ENCODE data around the gene ARMH3.

The ARMH3 gene

DNA sequence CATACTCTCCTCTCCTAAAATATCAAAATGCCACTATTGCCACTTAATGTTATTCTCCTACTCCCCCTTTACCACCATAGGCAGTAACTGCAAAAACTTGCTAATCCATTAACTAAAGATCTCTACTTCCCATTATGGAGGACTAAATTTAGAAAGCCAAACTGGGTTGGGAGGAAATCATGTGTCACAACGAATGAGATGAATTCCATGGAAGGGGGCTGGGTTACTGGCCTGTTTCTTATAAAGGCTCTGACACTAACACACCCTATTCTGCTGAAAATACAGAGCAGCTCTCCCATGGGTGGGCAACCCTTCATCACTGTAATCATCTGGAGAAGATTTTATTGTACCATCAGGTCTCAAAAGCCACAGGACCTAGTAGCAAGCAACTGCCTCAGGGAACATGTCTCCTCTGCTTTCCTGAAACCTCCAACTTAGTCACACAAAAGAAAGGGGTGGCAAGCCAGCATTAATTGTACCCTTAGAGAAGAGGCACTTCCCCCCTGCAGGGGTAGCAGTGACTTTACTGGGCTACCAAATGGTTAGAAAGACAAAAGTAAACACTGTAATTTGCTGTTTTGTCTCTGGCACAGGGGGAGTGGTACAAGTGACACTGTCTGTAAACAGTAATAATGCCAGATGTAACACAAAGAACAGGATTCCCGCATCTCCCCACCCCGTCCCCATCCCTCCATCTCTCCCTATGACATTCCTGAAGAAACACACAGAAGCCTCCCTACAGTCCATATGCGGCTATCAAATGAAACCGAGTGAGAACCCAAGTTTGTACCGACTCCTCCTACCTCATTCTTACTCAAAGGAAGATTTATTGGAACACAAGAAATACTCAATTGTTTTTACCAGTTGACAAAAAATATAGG lies 81.6 kb downstream of the ARMH3 start:
- no peak for DNase-seq

DNA sequence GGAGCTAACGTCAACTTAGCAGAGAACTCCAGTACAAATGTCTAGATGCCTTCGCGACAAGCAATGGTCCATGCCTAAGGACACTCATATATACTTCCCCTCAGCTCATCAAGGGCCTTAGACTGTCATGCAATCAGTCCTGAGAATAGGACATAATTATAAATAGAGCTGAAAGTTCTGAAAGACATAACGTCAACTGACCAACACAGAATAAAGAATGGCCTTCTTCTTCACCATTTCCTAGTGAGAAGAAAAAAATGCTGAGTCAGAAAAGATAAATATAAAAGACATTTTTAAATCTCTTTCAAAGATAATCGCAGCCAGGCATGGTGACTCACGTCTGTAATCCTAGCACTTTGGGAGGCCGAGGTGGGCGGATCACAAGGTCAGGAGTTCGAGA lies 83.2 kb downstream of the ARMH3 start:
- no peak for DNase-seq

DNA sequence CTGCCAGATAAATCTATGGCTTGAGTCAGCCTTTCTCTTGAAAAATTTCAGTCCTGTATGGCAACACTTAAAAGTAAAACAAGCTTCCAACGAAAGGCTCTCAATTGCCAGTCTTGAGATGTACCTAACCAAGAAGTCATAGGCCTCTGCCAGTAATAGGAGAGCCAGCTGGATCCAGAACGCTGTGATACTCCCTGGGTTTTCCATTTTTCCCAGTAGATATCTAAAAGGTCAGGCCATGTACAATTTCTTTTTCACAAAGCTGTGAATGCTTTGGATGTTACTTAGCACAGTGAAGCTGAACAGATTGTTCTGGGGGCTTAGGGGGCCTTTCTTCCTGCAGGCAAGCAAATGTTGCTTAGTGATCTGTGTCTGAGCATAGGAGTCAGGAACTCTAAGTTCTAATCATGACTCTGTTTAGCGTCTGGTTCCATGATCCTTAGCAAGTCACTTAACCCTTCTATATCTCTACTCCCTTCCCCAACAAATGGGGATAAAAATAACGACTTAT lies 86.5 kb downstream of the ARMH3 start:
- DNase-seq: no peak

DNA sequence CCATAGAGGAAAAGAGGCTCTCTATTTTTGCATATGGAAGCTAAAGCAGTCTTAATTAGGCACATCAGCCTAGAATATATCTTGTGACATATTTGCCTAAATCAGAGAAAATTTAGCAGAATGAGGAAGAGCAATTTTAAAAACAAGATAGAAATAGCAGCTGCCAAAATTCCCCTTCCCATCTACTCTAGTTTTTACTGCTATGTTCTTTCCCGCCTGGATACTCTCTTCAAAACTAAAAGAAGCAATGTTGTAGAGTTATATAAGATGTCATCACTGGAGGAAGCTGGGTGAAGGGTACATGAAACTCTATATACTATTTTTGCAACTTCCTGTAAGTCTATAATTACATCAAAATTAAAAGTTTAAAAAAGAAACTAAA lies 87.0 kb downstream of the ARMH3 start:
- DNase-seq: no peak

DNA sequence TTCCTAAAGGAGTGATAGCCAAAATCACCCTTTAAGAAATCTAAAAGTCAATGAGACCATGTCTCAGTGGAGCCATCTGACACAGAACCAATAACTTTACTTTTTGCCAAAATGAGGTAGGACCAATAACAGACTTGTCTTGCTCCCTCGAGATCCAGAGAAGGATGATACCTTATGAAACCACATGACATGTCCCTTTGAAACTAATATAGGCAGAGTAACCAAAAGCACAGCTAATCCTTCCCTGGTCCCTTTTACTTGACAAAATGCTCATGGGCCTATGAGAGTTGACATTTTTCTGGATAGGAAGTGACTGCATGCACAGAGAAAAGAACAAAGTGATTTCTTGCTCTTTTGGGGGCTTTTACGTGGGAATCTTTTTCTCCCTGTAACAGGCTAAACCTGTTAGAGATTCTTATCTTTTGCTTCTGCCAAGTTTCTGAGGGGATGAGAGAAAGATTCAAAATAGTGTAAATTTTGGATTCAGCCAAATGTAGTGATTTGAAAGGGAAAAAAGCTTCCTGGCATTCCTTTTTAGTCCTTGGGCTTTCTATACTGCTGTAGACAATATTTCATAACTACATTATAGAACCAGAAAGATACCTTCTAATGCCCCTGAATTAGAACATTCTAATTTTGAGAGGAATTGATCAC lies 87.6 kb downstream of the ARMH3 start:
- DNase-seq: no peak

DNA sequence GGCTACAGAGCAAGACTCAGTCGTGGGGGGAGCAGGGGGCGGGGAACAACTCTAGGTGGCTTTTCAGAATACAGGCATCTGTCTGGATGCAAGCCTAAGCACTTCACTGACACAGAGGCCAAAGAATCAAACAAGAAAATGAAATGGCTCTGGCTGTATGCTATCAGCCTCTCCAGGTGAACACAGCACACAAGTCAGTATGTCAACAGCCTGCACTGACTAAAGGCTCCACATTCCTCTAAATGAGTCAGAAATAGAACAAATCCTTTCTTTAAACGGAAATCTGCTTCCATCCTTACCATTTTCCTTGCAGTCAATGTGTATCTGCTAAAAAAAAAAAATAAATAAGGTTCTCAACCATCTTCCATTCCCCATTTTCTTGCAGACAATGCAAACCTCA lies 88.3 kb downstream of the ARMH3 start:
- no peak for DNase-seq

DNA sequence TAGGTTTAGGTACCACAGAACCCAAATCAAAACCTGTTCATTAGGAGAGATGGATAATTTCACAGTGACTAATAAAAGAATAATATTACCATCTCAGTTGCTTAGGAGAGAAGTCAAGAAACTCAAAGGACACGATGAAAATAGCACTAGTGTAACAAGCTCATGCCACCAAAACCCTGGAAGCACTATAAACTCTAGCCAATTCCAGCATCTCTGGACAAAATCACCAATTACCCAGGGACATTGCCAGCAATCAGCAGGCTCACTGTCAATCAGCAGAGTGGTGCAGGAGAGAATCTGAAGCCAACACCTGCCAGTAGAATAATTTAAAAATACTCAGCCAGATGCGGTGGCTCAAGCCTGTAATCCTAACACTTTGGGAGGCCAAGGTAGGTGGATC lies 88.9 kb downstream of the ARMH3 start:
- no peak for DNase-seq

DNA sequence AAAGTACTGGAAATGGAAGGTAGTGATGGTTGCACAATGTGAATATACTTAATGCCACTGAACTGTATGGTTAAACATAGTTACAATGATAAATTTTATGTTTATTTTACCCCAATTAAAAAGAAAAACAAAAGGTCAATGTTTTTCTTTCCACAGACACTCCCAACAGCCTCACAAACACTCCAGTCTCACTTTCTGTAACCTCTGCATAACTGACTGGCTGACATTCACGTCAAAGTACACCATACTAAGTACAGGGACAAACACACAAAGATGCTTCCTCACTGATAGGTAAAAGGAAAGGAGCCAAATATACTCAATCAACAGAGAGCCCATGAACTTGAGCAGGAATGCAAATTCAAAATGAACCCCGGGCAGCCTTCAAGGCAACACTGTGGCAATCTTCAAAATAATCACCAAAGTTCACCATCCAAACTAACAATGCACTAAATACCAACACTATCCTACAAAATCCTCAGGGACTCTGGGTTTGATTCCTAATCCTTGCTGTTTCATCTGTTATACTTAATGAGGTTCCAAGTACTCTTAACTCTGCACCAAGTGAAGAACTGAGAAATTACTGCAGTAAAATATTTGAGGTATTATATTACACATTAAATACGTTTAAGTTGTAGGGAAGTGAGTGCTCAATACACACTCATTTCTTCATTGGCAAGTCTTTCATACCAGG lies 90.8 kb downstream of the ARMH3 start:
- no peak for DNase-seq

DNA sequence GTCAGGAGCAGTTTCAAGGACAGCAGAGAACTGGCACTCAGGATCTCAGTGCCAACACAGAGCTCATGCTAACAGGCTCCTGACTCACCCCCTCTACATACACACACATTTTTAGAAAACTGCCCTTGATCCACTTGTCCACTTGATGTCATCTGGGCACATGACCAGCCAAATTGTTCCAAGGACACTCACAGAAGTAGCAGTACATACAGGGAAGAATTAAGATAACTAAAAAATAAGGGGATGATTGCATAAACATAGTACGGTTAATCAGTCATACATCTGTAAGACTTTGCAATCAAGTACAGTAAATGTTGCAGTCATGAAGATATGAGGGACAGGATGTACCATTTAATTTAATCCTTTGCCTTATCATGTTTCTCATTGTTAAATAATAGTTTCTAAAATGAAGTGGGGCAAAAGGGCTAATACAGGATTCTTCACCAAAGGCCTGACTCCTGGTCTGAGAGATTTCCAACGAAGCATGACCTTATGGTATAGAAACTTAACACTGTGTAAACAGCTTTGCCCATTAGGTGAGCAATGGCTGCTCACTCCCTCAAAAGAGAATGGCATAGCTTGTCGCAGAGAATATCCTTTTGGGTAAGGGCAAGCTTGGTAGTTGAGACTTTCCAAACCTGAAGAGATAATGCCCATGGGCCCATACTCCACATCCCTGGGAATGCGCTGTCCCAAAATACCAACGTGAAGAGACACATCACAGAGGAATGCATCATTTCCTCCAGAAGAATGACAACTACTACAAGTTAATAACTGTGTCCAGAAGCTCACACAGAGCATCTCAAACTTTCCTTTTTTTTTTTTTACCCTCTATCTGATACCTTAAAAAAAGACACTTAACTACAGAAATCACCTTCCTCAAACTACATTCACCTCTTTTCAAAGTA lies 94.1 kb downstream of the ARMH3 start:
- DNase-seq: no peak

DNA sequence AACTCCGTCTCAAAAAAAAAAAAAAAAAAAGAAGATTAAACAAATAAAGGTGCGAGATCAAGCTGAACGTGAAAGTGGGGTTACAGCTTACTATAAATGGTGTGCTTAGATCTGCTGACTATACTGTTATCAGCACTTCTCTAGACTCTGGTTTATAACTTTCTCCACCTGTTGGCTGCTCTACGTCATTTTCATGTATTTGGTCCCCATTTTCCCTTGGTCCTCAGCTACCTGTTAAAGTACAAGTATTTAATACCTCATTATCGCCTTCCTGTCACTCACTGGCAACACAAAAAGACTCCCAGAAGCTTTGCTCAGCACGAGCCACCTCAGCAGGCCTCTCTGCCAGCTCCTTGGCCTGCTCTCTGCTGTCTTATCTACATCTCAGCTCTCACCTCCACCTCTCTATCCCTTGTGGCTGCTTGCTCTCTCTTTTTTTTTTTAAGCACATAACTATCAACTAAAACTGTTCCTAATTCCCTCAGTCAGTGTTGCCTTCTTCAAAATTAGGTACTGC lies 95.0 kb downstream of the ARMH3 start:
- no peak for DNase-seq

DNA sequence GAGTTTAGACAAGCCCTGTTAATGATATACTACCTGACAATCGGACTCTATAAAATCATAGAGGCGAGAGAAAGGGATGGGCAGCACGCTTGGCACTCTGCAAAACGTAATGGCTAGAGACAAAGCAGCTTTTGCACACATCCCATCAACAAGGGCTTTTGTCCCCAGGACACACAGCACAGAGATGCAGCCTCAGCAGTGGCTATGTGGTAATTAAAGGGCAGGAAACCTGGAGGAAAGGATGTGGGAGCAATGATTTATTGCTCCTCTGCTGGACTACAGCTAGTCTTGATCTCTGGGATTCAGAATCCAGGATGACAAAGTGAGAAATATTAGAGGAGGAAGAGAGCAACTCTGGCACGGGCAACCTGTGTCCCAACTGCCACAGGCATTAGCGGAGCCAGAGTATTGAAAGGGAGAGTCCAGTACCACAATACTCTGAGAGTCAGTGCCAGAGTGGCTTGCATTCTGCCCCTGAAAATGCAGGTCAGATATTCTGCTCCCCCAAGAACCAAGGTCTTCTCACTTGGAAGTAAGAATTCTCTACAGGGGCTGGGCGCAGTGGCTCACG lies 96.5 kb downstream of the ARMH3 start:
- DNase-seq: no peak

DNA sequence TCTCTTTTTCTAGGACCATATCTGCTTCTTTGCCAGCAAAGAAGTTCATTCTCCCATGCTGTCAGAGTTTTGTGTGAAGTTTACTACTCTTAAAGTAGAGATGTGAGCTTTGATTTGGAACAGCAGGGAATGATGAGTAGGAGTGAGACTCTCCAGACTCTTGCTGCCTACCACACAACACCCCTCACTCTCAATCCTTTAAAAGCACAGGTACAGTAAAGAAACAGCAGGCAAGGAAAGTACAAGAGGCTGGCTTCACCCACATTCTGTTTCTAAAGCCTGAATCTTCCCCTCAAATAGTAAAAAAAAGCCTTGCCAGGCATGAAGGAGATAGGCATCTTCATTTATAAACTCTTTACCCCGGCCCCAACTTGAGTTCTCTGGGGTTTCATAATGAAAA lies 97.3 kb downstream of the ARMH3 start:
- no peak for DNase-seq

DNA sequence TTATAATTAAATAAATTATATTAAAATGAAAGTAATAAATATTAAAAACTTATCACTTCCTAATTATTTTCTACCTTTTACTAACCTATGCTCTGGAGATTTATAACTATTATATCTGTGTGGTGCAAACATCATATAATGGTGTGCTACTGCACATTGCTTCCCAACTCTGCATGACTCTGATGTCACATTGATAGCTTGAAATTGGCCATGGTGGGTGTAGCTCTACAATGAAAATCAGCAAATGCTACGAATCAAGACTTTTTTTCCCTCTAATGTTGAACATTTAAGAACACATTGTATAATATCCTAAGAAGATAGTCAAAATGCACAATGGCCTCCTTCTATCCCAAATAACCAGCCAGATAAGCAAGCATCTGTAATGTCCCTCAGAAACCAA lies 99.1 kb downstream of the ARMH3 start:
- no peak for DNase-seq

DNA sequence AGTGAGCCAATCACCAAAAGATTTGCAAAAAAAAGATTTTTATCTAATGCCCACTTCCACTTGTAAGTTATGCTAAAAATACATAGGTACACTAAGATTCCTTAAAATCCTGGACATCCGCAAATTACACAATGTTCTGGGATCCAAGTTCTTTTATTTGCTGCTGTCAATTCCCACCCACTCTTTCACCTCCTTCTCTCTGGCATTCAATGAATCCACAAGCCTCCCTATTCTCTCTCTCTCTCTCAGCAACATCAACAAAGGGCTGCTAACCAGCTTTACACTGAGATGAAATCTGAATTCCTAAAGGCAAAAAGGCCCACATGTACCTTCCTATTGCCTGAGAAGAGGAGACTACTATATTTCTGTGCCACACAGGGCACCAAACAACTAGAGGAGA lies 99.9 kb downstream of the ARMH3 start:
- DNase-seq: no peak

DNA sequence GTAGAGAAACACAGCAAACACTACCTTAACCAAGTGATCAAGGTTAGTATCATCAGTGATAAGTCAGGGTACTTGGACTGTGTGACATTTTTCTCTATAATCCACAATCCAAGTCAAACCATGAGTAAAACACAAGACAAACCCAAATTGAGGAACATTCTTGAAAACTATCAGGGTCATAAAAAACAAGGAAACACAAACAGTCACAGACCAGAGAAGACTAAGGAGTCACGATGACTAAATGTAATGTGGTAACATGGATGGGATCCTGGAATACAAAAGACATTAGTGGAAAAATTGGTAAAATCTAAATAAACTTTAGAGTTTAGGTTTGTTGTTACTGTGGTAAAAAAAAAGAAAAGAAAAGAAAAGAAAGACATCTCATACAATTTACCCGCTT lies 103.8 kb downstream of the ARMH3 start:
- DNase-seq: no peak

DNA sequence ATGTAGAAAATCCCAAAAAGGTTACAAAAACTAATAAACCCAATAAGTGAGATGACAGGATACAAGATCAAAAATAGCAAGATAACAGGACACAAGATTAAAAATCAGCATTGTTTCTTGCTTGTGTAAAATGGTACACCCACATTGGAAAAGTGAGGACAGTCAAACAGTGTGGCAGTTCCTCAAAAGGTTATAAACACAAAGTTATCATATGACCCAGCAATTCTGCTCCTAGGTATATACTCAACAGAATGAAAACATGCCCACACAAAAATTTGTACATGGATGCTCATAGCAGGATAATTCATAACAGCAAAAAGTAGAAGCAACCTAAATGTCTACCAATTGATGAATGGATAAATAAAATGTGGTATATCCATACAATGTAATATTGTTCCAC lies 105.8 kb downstream of the ARMH3 start:
- no peak for DNase-seq

DNA sequence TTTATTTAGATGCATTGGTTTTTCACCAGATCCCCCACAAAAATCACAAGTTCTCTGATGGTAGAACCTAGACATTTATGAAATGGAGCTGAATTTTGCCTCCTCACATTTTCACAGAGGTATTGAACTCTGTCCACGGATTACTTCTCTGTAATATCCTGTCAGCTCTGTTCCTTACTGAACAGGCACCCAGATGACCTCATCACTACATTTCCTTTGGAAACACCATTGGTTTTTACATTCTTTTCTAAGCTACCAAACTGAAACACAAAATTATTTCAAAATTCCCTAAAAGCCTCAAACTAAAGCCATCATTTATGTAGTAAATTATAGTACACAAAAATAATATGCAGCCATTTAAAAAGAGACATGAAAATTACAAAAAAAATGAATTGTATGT lies 114.1 kb downstream of the ARMH3 start:
- no peak for DNase-seq

DNA sequence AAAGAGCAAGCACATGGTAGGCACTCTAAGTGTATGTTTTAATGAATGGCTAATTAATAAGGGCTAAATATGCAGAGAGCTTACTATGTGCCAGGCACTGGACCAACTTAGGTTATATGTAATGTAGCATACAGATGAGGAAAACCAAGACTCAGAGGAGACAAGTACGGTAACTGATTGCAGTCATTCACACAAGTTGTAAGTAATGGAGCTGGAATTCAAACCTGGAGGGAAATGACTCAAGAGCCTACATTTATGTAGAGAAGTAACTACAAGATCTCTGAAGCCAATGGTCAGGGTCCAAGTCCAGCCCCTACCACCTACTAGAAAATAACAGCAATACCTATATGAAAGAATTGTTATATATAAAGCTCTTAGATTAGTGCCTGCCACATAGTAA lies 115.1 kb downstream of the ARMH3 start:
- DNase-seq: no peak

DNA sequence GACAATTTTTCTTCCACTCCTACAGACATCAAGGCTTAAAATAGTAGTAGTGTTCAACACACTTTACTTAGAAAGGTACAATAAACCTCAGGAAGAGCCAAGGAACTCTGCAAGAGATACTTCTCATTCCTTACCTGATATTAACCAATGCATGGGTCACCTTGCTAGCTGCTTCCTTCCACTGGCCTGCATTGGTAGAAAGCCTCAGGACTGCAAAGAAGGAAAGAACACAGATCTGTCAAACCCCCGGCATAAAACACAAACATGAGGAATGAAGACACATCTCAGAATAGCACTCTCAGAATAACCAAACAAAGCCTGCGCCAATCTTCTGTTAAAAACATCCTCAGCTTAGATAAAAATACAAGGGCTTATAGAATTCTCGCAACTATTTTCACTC lies 116.2 kb downstream of the ARMH3 start:
- DNase-seq: no peak

DNA sequence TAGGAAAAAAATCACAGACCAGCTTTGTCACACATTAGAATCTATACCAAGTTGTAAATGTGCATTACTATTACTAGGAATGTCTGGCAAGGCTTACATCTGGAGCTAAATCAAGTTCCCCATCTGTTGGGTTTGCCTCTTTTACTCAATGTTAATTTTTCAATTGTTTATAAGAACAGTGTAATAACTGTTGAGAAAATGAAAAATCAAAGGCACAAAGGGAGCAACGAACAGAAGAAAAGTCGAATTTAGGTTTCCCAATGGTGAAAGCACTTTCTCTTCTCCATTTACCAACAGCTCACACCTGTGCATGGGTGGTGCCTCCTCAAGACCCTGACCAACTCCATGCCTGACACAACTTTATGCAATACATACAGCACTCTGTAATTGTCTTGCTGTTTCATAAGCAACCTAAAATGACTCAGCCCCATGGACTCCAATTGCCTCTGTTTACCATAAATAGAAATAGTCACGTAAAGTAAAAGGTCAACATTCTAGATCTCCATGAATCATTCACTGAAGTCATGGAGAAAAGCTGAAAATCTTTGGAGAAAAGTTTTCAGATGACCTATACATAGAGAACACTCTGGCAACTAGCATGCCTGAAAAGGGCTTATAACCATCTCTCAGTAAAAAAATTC lies 116.8 kb downstream of the ARMH3 start:
- no peak for DNase-seq

DNA sequence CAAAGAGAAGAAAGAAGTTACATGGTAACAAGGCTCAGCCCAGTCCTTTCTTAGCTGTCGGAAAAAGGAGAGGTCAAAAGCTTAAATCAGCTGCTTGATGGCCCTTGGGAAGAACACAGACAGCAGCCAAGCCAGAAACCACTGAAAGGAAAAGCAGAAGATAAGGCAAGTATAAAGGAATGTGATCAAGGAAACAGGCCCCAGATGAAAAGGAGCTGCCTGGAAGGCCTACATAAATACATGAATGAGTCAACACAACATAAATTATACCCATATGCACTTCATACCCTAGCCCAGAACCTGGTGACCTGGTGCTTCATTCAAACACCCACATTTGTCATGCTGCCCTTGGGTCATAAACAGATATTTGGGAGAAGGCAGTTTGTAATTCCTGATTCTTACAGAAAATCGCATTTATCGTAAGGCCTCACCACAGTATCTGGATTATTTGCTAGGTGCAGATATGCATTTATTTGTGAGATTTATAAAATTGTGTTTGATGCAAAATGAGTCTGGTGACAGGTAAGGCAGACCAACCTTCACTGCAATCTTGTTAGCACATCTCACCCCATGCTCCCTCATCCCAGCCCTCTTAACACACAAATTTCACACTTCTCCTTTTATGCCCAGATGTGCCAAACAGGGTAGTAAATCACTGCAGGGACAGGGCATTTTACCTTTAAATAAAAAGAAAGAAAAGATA lies 117.5 kb downstream of the ARMH3 start:
- no peak for DNase-seq

All from hippocampal formation (tissue), 2 donors.